Pons (tissue), 1 donor: ENCODE data around the gene SMPD3.

Experiments used
- DNase-seq: peaks from one replicate; pipeline ENCODE4 v3.0.0-alpha.2; 2016; ENCODE audit warnings: low spot score

Gene SMPD3

GRCh38 chr16:68403704-68404103 lies 44.6 kb downstream of the SMPD3 start:
- no peak for DNase-seq

- no peak for DNase-seq
These were observed 45.1 kb downstream of the SMPD3 start for GRCh38 chr16:68403177-68403576.

DNA sequence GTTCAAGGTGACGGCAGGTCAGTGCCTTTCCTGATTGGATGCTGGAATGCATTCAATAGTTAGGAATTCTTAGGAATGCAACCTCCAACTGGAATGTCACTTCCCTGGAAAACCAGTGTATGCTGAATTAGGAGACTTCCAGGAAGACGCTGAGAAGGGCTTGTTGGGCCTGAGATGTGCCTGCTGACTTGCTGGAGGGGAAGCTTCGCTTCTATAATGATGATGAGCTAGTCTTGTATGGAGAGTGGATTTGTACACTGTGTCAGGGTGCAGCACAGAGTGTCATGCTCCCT lies 45.6 kb downstream of the SMPD3 start:
- DNase-seq, result no peak

- DNase-seq, result no peak
These were observed 46.2 kb downstream of the SMPD3 start for GRCh38 chr16:68401871-68402747.

GRCh38 chr16:68400924-68401460 lies 47.3 kb downstream of the SMPD3 start:
- DNase-seq, result no peak

DNA sequence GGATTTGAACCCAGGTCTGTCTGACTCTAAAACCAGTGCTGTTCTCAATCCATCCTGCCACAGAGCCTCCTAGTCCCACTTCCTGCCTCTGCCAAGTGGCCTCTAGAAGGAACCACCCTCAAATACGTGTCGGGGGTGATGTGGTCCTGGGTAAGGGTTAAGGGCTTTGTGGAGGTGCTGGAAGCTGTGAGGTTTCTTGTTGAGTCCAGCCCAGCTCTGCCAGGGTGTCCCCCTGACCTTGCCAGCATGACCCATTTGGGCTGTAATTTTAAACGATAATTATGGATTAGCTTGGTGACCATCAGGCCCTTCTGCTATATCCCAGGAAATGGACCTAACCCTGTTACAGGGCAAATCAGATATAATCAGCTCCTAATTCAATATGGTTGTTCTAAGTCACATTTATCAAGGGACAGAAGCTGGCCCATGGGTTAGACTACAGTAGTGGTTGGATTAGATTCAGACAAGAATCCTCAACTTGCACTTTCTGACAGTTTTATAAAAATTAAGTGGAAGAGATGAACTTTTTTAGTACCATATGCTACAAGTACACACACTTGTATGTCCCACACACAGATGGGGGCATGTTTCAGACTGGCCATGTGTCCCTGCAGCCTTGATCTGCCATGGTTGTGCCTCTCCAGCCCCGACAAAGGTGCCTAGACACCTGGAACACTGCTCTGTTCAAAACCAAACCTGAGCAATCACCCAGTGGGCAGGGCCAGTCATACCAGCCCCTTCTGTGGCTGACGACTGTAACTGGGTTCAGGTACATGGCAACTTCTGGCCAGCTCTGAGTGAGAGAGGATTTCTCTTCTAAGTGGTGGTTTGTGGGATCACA lies 48.0 kb downstream of the SMPD3 start:
- no peak for DNase-seq

DNA sequence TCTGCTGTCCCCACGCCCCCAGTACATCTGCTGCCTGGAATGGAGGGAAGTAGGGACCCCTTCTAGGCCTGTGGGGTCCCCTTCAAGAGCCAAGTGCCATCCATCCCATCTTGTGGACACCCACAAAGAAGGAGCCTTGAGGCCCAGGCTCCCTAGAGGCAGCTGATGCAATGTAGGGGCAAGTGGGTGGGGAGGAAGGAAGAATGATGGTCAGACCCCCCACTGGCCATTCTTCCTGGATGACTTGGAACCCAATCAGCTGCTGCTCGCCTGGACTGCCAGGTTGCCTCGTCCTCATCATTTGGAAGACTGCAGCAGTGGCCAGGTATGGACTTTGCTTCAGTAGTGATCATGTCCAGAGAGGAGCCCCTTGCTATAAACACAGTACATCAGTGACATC lies 48.9 kb downstream of the SMPD3 start:
- DNase-seq, result no peak

DNA sequence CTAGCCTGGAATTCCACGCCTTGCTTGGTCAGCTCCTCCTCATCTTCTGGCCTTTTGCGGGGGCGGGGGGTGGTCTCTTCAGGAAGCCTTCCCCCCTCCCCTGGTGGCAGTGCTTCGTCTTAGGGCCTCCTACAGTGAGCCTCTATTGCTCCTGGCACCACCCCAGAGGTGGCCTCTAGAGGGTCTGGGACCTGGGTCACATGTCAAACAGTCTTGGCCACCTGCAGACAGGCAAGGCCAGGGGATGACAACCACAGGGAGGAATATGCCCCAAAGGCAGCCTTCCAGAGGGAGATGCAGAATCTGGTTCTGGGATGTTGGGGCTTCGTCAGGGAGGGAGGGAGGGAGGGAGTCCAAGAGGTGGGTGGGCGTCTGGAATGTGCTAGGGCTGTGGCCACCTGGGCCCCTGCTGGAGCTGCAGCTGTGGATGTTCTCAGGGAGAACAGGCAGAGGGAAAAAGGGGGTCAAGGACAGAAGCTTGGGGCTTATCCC lies 50.6 kb downstream of the SMPD3 start:
- no peak for DNase-seq

GRCh38 chr16:68396481-68396880 lies 51.8 kb downstream of the SMPD3 start:
- DNase-seq, result peak; percentile 15

DNA sequence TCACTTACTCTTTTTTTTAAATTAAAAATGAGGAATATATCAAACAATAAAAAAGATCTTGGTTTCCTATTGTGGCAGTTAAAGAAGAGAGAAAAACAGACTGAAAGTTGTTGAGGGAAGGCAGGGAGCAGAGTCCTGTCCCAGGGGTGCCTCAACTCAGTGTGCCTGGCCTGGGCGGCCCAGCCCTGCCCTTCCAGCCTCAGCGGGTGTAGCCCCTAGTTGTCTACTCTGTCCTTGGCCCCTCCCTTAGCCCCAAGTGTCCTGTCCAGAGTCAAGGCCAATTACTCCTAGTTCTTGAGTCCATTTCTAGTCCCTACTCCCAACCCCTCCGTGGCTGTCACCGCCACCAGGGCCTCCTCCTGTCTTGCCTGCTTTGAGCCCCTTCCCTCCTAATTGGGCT lies 52.5 kb downstream of the SMPD3 start:
- DNase-seq, result no peak

- DNase-seq, result no peak
These were observed 53.0 kb downstream of the SMPD3 start for GRCh38 chr16:68395167-68395786.

DNA sequence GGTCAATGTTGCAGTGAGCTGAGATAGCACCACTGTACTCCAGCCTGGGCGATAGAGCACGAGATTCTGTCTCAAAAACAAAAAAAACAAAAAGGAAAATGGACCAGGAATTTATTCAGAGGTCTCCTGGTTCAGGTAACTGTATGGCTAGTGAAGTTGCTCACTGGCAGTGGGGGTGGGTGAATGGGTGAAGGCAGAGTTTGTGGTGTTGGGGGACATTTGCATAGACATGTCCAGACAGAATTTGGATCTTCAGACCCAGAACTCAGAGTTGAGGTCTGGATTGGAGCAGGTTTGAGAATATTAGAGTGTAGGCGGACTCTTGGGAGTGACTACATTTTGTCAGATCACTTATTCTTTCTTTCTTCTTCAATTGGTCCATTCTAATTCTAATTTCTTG lies 55.0 kb downstream of the SMPD3 start:
- DNase-seq, result no peak

DNA sequence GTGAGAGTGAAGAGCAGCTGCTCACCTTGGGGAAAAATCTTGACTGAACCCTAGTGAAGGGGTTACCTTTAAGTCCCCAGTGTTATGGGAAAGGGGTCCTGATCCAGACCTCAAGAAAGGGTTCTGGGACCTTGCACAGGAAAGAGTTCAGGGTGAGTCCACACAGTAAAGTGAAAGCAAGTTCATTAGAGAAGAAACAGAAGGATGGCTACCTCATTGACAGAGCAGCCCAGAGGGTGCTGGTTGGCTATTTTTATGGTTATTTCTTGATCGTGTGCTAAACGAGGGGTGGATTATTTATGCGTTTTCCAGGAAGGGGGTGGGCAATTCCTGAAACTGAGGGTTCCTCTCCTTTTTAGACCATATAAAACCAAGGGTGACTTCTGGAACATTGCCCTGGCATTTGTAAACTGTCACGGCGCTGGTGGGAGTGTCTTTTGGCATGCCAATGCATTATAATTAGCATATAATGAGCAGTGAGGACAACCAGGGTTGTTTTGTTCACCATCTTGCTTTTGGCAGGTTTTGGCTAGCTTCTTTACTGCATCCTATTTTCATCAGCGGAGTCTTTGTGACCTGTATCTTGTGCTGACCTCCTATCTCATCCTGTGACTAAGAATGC lies 58.4 kb downstream of the SMPD3 start:
- no peak for DNase-seq

- peak; percentile 37 for DNase-seq
These were observed 59.3 kb downstream of the SMPD3 start for GRCh38 chr16:68389006-68389405.

DNA sequence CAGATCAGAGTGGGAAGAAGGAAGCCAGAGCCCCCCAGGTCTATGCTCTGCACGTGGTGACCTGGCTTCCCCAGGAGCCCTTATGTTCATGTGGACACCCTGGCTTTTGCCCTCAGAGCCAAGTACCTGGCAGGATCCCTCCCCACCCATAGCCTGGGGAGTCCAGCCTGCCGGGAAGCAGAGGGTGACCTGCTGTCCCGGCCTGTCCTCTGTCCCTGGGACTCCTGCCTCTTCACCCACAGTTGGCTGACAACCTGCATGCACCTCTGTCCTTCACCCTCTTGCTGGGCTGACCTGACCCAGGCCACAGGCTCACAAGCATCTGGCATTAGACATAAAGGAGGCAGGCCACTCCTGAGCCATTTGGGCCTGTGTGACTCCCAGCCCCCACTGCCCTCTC lies 60.2 kb downstream of the SMPD3 start:
- DNase-seq, result no peak

- DNase-seq, result no peak
These were observed 61.0 kb downstream of the SMPD3 start for GRCh38 chr16:68387301-68387700.

DNA sequence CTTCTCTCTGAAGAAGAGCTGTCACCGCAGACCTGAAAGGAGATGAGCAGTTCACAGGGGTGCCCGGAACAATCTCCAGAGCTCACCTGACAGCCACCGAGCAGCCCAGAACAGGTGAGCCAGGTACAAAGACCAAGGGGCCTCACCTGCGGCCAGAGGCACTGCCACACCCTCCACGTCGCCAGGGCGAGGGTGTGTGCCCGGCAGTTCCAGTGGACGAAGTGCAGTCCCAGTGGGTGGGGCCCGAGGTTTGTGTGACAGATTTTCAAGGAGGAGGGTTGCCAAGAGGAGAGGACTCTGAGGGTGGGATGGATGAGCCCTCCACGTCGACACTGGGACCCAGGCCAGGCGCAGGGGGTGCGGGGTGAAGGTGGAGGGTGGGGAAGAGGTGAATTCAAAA lies 61.7 kb downstream of the SMPD3 start:
- DNase-seq, result no peak

- no peak for DNase-seq
These were observed 62.9 kb downstream of the SMPD3 start for GRCh38 chr16:68385371-68385770.

- DNase-seq, result no peak
These were observed 63.8 kb downstream of the SMPD3 start for GRCh38 chr16:68384288-68385161.

GRCh38 chr16:68383858-68384257 lies 64.5 kb downstream of the SMPD3 start:
- DNase-seq, result no peak

- DNase-seq, result no peak
These were observed 66.0 kb downstream of the SMPD3 start for GRCh38 chr16:68382296-68382718.
